ENCODE data around the gene PRTN3. TPM values are rescaled to one million over a fixed set of nuclear protein-coding genes. Genes with fewer than 3 reads are reported as not detected.

The PRTN3 gene
- total RNA-seq, 1 donor from 2014 or later: not detected

- Histone ChIP-seq H3K9ac (no peak overlapping the region), H3K79me2 (ENCODE audit: low read depth) (peaks cover 10% of the 10 kb centered on the region), H3K4me1 (no peaks in the 10 kb centered on the region), H3K36me3 (no peaks in the 10 kb centered on the region), H3K4me2 (no peak overlapping the region), H4K20me1 (ENCODE audit: low read depth) (peaks cover 6% of the 10 kb centered on the region), H3K9me3 (ENCODE audit: low read depth) (no peaks in the 10 kb centered on the region), H3K4me3 (no peak overlapping the region), H3K27me3 (no peaks in the 10 kb centered on the region), H3F3A (ENCODE audit: low read depth) (no peaks in the 10 kb centered on the region), H3K27ac (no peak overlapping the region), H2AFZ (replicated peaks) (no peak overlapping the region)
- no peak for DNase-seq (ENCODE audit: low spot score)
- H3K27me3 Mint-ChIP-seq (ENCODE audit: insufficient read depth, low read depth): peaks cover 5% of the 10 kb centered on the region
- no peaks in the 10 kb centered on the region for H3K9me3 Mint-ChIP-seq
- peak overlapping the region; percentile 46 for H3K4me3 Mint-ChIP-seq
- peaks cover 7% of the 10 kb centered on the region for H3K36me3 Mint-ChIP-seq
- TF ChIP-seq EZH2 (IDR thresholded peaks at IDR 0.05): no peak
- H3K27ac Mint-ChIP-seq: peak overlapping the region; percentile 37
- peaks cover 3% of the 10 kb centered on the region for H3K4me1 Mint-ChIP-seq
Measured at GRCh38 chr19:887072-887471, 46.3 kb downstream of the PRTN3 start.

GRCh38 chr19:887599-887998, 46.8 kb downstream of the PRTN3 start:
- H3K27ac ChIP-seq: no peak overlapping the region
- no peaks in the 10 kb centered on the region for H3K9me3 ChIP-seq (ENCODE audit: low read depth)
- H3K4me1 Mint-ChIP-seq: peaks cover 3% of the 10 kb centered on the region
- peaks cover 15% of the 10 kb centered on the region for H3K79me2 ChIP-seq (ENCODE audit: low read depth)
- no peak overlapping the region for H2AFZ ChIP-seq (replicated peaks)
- peaks cover 7% of the 10 kb centered on the region for H3K27me3 Mint-ChIP-seq (ENCODE audit: insufficient read depth, low read depth)
- no peak for TF ChIP-seq EZH2phosphoT487 (IDR thresholded peaks at IDR 0.05)
- no peak for TF ChIP-seq EZH2 (IDR thresholded peaks at IDR 0.05)
- no peak for DNase-seq (ENCODE audit: low spot score)
- no peaks in the 10 kb centered on the region for H3K36me3 ChIP-seq
- H3K4me1 ChIP-seq: no peaks in the 10 kb centered on the region
- no peak overlapping the region for H3K4me2 ChIP-seq
- peaks cover 6% of the 10 kb centered on the region for H4K20me1 ChIP-seq (ENCODE audit: low read depth)
- H3K9me3 Mint-ChIP-seq: no peaks in the 10 kb centered on the region
- H3K27ac Mint-ChIP-seq: no peak overlapping the region
- H3K27me3 ChIP-seq: no peaks in the 10 kb centered on the region
- H3F3A ChIP-seq (ENCODE audit: low read depth): no peaks in the 10 kb centered on the region
- H3K4me3 ChIP-seq: no peak overlapping the region
- H3K4me3 Mint-ChIP-seq: no peak overlapping the region
- no peak overlapping the region for H3K9ac ChIP-seq
- peaks cover 7% of the 10 kb centered on the region for H3K36me3 Mint-ChIP-seq

GRCh38 chr19:888581-889385, 48.0 kb downstream of the PRTN3 start:
- H3K27me3 Mint-ChIP-seq (ENCODE audit: insufficient read depth, low read depth): peaks cover 16% of the 10 kb centered on the region
- Histone ChIP-seq H3K36me3 (no peaks in the 10 kb centered on the region), H3K9ac (no peak overlapping the region), H3K4me1 (no peaks in the 10 kb centered on the region), H2AFZ (replicated peaks) (no peak overlapping the region), H3K4me2 (no peak overlapping the region), H3K27ac (no peak overlapping the region), H3K9me3 (ENCODE audit: low read depth) (no peaks in the 10 kb centered on the region), H3K27me3 (no peaks in the 10 kb centered on the region), H4K20me1 (ENCODE audit: low read depth) (peaks cover 6% of the 10 kb centered on the region), H3K4me3 (no peak overlapping the region), H3K79me2 (ENCODE audit: low read depth) (peaks cover 15% of the 10 kb centered on the region), H3F3A (ENCODE audit: low read depth) (peaks cover 5% of the 10 kb centered on the region)
- peak overlapping the region; percentile 64 for H3K4me3 Mint-ChIP-seq
- no peak overlapping the region for H3K27ac Mint-ChIP-seq
- peaks cover 7% of the 10 kb centered on the region for H3K36me3 Mint-ChIP-seq
- H3K4me1 Mint-ChIP-seq: peaks cover 9% of the 10 kb centered on the region
- no peaks in the 10 kb centered on the region for H3K9me3 Mint-ChIP-seq
- no peak for DNase-seq (ENCODE audit: low spot score)
- TF ChIP-seq EZH2 (IDR thresholded peaks at IDR 0.05) (no peak), EZH2phosphoT487 (IDR thresholded peaks at IDR 0.05) (no peak), CTCF (IDR thresholded peaks at IDR 0.05) (no peak)

- TF ChIP-seq CTCF (IDR thresholded peaks at IDR 0.05) (no peak), EZH2phosphoT487 (IDR thresholded peaks at IDR 0.05) (no peak), EZH2 (IDR thresholded peaks at IDR 0.05) (no peak)
- no peak for DNase-seq (ENCODE audit: low spot score)
- Histone ChIP-seq H3K27ac (no peak overlapping the region), H2AFZ (replicated peaks) (no peak overlapping the region), H4K20me1 (ENCODE audit: low read depth) (peaks cover 6% of the 10 kb centered on the region), H3K4me2 (no peak overlapping the region), H3K4me3 (no peak overlapping the region), H3K27me3 (no peaks in the 10 kb centered on the region), H3K36me3 (no peaks in the 10 kb centered on the region), H3K79me2 (ENCODE audit: low read depth) (peaks cover 15% of the 10 kb centered on the region), H3K9me3 (ENCODE audit: low read depth) (no peaks in the 10 kb centered on the region), H3K9ac (no peak overlapping the region), H3K4me1 (no peaks in the 10 kb centered on the region), H3F3A (ENCODE audit: low read depth) (peaks cover 14% of the 10 kb centered on the region)
- Mint-ChIP-seq H3K4me1 (peaks cover 9% of the 10 kb centered on the region), H3K9me3 (no peaks in the 10 kb centered on the region), H3K27me3 (ENCODE audit: insufficient read depth, low read depth) (peaks cover 16% of the 10 kb centered on the region), H3K4me3 (peak overlapping the region; percentile 60), H3K27ac (no peak overlapping the region), H3K36me3 (peaks cover 7% of the 10 kb centered on the region)
Measured at GRCh38 chr19:889662-890295, 49.0 kb downstream of the PRTN3 start.

Measured in neural progenitor cell (in vitro differentiated cells).